ENCODE data around the gene PCDHGC5.

Gene PCDHGC5

DNA sequence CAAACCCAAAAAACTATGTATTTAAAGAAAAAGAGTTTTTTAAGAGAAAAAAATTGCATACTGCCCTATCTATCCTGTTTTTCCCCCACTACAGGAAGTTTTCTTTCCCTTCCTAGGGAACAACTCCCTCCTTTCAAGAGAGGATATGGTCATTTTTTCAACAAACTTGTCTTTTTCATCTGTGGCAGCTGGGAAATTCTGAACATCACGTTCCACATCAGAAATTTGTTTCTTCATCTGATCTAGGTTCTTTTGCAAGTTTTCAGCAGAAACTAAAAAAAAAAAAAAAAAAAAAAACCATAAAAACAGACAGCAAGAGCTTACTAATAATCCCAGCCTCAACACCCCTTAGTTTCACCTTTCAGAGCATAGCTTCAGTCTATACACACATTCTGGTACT, 38.5 kb downstream of the PCDHGC5 start:
- Histone ChIP-seq H4K20me1 (ENCODE audit: insufficient read depth, low read length) (no peaks in the 10 kb centered on the region), H3K36me3 (replicated peaks; ENCODE audit: insufficient read depth, low read length) (no peaks in the 10 kb centered on the region; the same call in none of the 2 replicates), H3K4me3 (ENCODE audit: low read length) (no peak overlapping the region), H3F3A (ENCODE audit: insufficient read depth, low read length) (peaks cover 12% of the 10 kb centered on the region), H3K27me3 (replicated peaks; ENCODE audit: insufficient read depth, low read length) (no peaks in the 10 kb centered on the region), H3K9ac (ENCODE audit: low read length) (no peak overlapping the region), H2AFZ (ENCODE audit: low read length) (no peak overlapping the region), H3K27ac (ENCODE audit: low read length) (no peak overlapping the region), H3K79me2 (ENCODE audit: low read length) (0 out of 2 replicates have a peak, but pooled peaks cover 5% of the 10 kb centered on the region), H3K9me3 (replicated peaks; ENCODE audit: insufficient read depth, low read length) (no peaks in the 10 kb centered on the region), H3K4me1 (ENCODE audit: low read length) (peaks cover 24% of the 10 kb centered on the region), H3K4me2 (ENCODE audit: low read depth, low read length) (no peak overlapping the region), H3K9me2 (replicated peaks; ENCODE audit: insufficient read depth, low read length) (no peaks in the 10 kb centered on the region)
- DNase-seq: no peak
- TF ChIP-seq CTCF (IDR thresholded peaks at IDR 0.05; ENCODE audit: low read length) (no peak), EZH2phosphoT487 (IDR thresholded peaks at IDR 0.05; ENCODE audit: low read length) (no peak), EZH2 (optimal IDR thresholded peaks at IDR 0.05; ENCODE audit: low read depth, low read length) (no peak)

DNA sequence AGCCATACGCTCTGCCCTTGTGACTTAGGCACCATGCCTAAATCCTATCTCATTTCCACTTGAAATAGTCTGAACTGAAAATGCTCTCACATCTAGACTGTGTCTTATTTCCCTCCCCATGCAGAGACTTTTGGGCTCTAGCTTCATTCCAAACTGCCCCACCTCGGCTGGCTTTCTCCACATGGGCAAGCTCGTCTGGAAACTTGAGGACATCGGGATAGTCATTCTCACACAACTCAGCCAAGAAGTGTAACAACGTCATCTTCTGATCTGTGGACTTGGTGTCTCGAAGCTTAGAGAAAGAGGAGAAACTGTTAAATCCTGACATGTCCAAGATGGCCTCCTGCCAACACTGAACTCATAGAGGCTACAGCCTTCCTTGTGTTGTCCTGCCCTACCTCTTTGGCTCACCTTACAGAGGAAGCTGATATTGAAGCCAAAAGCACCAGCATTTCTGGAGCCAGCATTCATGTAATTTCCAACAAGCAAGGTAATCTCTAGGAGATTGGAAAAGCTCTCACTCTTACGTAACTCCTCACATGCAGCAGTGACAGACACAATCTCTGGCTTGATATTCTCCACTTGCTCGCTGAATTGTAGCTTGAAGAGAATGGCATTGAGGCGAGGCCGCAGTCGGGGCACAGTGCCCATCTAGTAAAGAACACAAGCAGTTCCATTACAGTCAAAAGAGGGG, 39.6 kb downstream of the PCDHGC5 start:
- no peaks in the 10 kb centered on the region for H3K27me3 ChIP-seq (replicated peaks; ENCODE audit: insufficient read depth, low read length)
- no peaks in the 10 kb centered on the region for H4K20me1 ChIP-seq (ENCODE audit: insufficient read depth, low read length)
- TF ChIP-seq EZH2phosphoT487 (IDR thresholded peaks at IDR 0.05; ENCODE audit: low read length): no peak
- no peak for TF ChIP-seq CTCF (IDR thresholded peaks at IDR 0.05; ENCODE audit: low read length)
- TF ChIP-seq EZH2 (optimal IDR thresholded peaks at IDR 0.05; ENCODE audit: low read depth, low read length): no peak
- H3F3A ChIP-seq (ENCODE audit: insufficient read depth, low read length): peaks cover 12% of the 10 kb centered on the region
- no peak overlapping the region for H3K27ac ChIP-seq (ENCODE audit: low read length)
- peaks cover 14% of the 10 kb centered on the region; the same call in 1 of the 2 replicates for H3K4me1 ChIP-seq (ENCODE audit: low read length)
- no peak overlapping the region for H3K9ac ChIP-seq (ENCODE audit: low read length)
- H3K9me3 ChIP-seq (replicated peaks; ENCODE audit: insufficient read depth, low read length): no peaks in the 10 kb centered on the region
- H3K4me2 ChIP-seq (ENCODE audit: low read depth, low read length): no peak overlapping the region
- H3K4me3 ChIP-seq (ENCODE audit: low read length): no peak overlapping the region
- no peaks in the 10 kb centered on the region for H3K9me2 ChIP-seq (replicated peaks; ENCODE audit: insufficient read depth, low read length)
- DNase-seq: no peak
- 0 out of 2 replicates have a peak, but pooled peaks cover 5% of the 10 kb centered on the region for H3K79me2 ChIP-seq (ENCODE audit: low read length)
- H2AFZ ChIP-seq (ENCODE audit: low read length): no peak overlapping the region
- peaks cover 3% of the 10 kb centered on the region for H3K36me3 ChIP-seq (replicated peaks; ENCODE audit: insufficient read depth, low read length)

- Histone ChIP-seq H3K9me3 (replicated peaks; ENCODE audit: insufficient read depth, low read length) (no peaks in the 10 kb centered on the region), H3K27ac (ENCODE audit: low read length) (no peak overlapping the region), H3K4me2 (ENCODE audit: low read depth, low read length) (no peak overlapping the region), H3K36me3 (replicated peaks; ENCODE audit: insufficient read depth, low read length) (peaks cover 4% of the 10 kb centered on the region), H3F3A (ENCODE audit: insufficient read depth, low read length) (peaks cover 12% of the 10 kb centered on the region), H3K9me2 (replicated peaks; ENCODE audit: insufficient read depth, low read length) (no peaks in the 10 kb centered on the region), H2AFZ (ENCODE audit: low read length) (no peak overlapping the region), H3K4me3 (ENCODE audit: low read length) (no peak overlapping the region), H4K20me1 (ENCODE audit: insufficient read depth, low read length) (no peaks in the 10 kb centered on the region), H3K9ac (ENCODE audit: low read length) (no peak overlapping the region), H3K27me3 (replicated peaks; ENCODE audit: insufficient read depth, low read length) (no peaks in the 10 kb centered on the region), H3K79me2 (ENCODE audit: low read length) (0 out of 2 replicates have a peak, but pooled peaks cover 4% of the 10 kb centered on the region), H3K4me1 (ENCODE audit: low read length) (peaks cover 14% of the 10 kb centered on the region; the same call in 1 of the 2 replicates)
- TF ChIP-seq CTCF (IDR thresholded peaks at IDR 0.05; ENCODE audit: low read length) (no peak), EZH2phosphoT487 (IDR thresholded peaks at IDR 0.05; ENCODE audit: low read length) (no peak), EZH2 (optimal IDR thresholded peaks at IDR 0.05; ENCODE audit: low read depth, low read length) (no peak)
- DNase-seq: no peak
These were observed 40.1 kb downstream of the PCDHGC5 start for GRCh38 chr5:141529002-141529401.

All from MM.1S (cell line).